Fibroblast of skin of scalp (primary cell): Measurements from ENCODE around the gene GPATCH2.
A peak's percentile ranks its signal among the peaks of the same experiment; 100 is the strongest.
"Not testable (repeated sequence)": the region's sequence is repeated elsewhere in the genome, so short reads cannot be mapped to it uniquely, and the experiment has no call there.

Source experiments
- DNase-seq: peaks from one replicate; pipeline ENCODE4 v3.0.0-alpha.2; 2013

The GPATCH2 gene

DNA sequence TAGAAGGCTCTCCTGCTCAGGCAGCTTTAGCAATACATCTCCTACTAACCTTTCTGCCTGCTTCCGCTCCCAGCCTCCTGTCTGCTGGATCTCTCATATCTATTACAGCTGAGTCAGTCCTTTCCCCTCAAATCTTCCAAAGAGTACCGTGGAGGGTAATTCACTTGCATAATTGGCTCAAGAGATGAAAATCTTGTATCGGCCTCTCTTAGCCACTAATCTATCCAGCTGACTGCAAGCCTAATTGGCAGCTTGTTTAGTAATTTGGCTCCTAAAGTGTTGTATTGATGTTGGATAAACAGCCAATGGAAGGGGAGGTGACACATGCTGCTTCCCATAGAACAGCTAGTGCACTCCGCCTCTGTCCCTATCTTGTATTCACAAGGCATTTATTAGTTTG lies 195.7 kb downstream of the GPATCH2 start:
- DNase-seq: no peak

DNA sequence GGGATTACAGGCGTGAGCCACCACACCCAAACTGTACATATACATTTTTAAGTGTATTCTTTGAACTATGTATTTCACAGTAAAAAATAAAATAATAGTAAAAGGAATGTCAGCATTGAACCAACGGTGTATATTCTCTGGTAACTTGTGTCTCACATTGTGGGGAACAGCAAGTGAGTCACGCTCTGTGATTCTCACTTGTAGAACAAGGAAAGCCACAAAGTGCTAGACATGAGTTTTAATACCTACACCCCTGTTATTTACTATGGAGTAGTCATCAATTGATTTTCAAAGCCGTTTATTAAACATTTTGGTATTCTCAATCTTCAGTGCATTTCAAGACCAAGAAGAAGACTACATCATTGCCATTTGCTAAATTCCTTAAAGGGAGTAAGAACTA lies 197.2 kb downstream of the GPATCH2 start:
- no peak for DNase-seq

DNA sequence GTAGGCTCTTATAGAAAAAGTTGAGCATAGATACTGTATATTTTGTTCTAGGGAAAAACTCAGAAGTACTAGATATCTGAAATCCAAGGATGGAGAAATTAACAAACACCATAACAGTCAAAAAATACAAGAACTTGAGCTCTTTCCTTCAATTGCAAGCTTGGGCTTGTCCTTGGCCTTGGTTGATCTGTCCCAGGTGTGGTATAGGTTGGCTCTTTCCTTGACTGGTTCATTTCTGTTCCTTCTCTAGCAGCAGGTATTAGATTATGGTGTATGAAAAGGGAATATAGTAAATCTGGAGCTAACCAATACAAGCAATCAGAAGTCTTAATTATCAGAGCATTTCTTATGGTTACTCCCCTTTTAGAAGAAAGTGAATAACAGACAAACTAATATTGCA lies 198.6 kb downstream of the GPATCH2 start:
- DNase-seq: no peak

DNA sequence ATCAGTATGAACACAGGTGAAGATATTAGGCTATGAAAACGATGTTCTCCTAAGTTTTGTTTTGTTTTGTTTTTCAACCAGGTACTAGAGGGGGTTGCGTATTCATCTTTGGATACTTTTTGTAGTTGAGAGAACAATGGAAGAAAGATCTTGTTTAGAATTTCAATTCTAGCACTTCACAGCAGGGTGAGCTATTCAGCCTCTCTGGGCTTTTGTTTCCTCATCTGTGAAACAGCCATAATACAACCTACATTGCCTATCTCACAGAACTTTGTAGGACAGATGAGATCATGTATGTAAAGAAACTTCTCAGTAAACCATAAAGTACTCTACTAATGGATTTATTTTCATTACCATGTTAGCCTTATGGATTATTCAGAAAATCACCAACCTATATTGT lies 199.5 kb downstream of the GPATCH2 start:
- no peak for DNase-seq

DNA sequence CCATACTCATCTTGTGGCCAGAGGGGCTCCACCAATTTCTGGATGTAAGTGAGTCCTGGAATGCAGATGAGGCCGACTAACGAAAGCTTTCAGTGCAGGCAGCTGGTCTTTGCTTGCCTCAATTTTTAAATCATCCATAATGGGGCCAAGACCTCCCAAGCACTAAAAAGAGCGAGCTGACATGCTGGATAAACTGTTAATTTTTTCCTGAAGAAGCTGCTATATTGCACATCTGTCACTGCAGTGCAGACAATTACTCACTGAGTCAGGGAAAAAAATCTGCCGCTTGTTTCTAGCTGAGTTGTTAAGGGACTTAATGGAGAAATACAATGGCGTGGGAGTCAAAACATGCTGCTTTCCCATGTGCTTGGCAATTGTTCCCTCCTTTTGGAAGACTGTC lies 205.5 kb downstream of the GPATCH2 start:
- peak; percentile 7 for DNase-seq

DNA sequence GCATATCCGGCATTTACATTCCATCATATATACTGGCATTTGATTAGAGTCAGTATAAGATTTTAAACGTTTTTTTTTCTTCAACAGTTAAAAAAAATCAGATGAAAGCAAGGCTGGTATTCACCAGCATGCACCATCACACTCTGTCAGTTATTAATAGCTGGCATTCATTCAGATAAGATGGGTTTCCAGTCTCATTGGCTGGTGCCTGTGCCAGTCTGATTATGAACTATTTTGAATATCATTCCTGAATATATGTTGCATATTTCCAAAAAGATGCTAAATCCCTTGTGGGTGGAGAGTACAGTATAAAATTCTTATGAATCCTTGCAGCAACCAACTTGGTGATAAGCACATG lies 211.7 kb downstream of the GPATCH2 start:
- no peak for DNase-seq

DNA sequence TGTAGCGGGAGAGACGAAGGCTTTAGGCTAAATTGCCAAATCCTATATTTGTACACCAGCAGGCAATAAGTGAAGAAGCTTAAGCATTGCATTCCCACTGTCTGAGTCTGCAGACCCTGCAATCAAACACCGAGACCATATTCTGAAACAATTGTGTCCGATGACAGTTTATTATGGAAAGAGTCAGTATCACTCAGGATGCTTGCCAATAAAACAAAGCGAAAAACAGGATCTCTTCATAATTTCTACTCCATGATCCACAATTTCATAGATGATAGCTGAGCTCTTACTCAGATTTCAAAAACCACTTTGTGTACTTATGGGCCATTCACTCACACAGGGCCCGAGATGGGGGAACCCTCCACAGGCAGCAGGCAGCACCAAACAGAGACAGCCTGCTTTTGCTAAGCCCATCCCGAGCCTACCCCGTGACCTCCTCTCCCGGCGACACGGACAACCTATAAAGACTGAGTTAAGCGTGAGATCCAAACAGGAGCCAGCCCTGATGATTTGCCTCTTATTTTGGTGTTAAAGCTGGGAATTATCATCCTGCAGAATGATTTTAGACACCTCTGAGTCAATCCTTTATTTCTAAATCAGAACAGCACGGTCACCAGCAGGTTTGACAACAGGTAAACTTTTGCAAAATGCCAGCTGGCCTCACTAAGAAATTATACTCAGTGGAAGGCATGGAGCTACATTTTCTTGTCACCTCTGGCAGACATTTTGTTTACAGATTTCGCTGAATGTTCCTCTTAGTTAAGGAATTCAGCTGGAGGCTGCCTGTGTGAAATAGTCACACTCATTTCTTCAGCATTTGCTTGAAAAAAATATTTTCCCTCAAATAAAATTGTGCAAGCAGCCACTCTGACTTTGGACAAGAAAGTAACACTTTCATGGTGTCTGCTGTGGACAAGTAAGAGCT lies 212.4 kb downstream of the GPATCH2 start:
- no peak for DNase-seq

DNA sequence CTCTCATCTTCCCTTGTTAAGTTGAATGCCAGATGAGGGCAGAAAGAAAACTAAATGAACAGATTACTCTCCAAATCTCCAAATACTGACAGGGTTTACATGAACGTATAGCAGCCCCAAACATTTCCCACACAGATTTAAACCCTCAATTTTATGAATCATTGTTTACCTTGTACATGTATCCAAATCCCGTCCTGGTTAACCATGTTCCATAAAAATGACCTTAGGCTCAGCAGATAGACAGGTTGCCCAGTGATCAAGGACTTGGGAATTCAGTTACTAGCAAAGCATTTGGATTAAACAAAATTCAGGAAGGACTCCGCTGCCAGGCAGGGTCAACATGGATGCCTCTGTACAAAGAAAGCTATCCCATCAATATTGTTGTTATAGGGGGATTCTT lies 213.5 kb downstream of the GPATCH2 start:
- DNase-seq: no peak

DNA sequence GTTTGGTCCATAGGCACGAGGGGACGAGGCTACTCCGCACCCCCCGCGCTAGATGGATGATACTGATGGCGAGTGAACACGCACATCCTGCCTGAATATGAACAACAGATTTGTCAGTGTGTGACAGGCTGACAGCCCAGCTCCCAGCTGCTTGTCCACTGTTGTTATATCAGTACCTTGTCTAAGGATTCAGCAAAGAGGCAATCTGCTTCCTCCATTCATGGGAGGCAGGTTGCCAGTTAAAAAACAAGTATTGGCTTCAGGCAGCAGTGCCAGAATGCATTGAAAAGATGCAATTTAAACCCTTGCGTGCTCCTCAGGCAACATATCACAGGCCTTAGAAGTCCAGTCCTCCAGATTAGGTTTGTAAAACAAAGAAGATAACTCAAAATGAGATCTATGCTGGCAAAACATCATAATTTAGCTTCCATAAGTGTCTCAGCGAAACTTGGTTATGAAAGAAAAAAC lies 223.3 kb downstream of the GPATCH2 start:
- no peak for DNase-seq

DNA sequence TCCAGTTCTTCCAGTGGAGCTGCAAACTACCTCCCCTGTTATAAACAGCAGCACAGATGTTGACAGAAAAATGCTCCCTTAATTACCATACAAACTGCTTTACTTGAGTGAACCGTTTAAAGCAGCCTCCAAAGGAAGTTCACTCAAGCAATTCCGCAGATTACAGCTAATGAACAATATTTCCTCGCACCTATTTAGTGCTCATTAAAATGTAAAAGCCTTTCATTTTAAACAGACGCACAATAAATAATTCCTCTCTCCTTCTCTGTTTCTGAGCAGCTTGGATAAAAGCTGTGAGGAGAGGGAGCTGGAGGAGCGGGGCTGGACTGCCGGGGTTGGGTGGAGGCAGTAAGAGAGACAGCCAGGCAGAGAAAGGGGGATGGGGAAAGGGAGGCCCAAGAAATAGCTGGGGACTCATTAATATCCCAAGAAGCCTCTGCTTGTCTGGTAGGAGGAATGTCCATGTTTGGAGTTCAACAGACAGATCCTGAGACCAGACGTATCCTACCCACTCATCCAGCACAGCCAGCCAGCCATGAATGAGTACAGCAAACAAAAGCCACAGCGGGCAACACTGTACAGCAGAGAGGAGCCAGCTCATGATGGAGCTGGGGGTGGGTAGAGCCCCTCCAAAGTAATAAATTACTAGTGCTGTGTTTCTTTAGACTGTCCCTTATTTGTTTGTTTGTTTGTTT lies 227.7 kb downstream of the GPATCH2 start:
- DNase-seq: no peak

DNA sequence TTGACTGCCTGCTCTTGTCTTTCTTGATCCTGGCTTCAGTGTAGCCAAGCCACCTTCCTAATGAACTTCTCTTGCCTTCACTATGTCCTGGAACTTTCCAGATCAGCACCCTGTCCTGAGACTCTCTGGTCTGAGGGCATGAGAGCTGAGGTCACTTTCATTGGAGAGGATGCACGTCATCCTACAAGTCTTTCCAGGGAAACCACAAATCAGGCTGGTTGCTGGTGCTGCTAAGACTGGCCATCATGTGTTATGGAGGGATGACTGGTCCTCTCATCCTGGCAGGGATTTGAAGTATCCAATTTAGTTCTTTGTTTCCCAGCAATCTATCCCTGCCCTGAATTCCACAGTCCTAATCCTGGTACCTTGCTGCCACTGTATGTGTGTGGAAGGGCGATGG lies 228.6 kb downstream of the GPATCH2 start:
- no peak for DNase-seq

DNA sequence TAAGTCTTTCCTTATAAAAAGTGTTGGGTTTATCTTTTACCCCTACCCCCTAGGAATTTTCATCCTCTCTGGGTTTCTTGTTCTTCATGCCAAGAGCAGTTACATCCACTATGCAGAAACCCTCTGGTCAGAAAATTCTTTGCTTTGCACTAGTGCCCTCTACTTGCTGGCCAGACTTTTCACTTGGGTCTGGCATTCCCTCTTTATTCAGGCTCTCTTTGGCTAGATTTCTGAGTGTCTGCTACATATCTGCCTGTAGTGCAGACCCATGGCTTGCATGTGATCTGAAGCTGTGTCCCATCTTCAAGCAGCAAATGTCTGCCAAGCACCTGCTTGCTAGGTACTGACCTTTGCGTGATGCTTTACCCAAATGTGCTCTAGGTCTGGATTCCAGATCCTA lies 237.0 kb downstream of the GPATCH2 start:
- no peak for DNase-seq

DNA sequence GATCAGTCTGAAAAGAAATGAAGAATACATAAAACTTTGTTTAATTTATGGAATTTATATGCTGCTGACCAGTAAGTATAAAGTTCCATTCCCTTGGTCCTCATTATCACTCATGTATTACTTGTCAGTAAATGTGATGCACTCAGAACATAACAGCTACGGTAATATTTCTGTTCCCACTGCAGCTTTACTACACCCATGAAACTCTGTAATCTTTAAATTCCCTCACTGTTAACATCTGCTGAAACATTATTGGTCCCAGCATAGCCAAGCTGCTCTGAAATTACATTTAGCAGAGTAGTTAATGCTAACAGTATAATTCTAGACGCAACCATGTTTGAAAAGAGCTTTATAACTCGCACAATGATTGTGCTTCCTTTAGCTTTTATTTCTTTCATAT lies 238.4 kb downstream of the GPATCH2 start:
- DNase-seq: no peak

DNA sequence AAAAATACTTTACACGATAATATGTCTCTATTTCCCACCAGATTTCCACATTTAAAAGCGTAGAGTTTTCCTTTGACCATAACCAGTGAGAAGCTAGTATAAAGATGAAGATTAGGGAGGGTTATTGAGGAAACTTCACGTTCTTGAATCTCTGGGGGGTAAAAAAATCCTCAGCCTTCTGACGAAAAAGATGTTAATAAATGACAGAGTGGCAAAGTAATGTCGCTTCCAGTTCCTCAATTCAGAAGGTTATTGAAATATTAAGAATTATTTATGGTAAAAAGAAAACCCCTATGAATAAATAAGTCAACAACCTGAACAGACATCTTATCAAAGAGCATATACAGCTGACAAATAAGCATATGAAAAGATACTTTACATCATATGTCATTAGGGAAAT lies 241.0 kb downstream of the GPATCH2 start:
- DNase-seq: no peak

DNA sequence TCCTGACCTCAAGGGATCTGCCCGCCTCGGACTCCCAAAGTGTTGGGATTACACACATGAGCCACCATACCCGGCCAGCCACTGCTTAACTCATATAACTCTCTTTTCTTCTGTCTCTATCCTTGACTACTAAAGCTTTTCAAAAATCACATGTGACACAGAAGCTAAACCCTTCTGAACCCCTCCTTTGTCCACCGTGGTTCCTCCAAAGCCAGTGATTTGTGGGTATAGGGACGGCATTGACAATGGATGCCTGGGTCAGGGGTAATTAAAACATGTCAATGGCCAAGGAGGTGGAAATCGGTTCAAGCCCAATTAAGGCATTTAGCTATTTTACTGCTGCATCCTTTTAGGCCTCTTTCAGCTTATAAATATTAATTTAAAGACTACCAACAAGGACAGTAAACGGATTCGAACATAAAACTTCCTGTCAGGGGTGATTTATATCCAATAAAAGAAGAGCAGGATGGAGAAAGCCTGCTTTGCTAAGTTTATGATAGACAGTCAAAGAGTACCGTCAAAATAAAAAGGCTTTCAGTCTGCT lies 242.3 kb downstream of the GPATCH2 start:
- DNase-seq: no peak

DNA sequence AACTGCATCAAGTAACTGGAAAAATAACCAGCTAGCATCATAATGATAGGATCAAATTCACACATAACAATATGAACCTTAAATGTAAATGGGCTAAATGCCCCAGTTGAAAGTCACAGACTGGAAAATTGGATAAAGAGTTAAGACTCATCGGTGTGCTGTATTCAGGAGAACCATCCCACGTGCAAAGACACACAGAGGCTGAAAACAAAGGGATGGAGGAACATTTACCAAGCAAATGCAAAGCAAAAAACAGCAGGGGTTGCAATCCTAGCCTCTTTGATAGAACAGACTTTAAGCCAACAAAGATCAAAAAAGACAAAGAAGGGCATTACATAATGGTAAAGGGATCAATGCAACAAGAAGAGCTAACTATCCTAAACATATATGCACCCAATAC lies 249.1 kb downstream of the GPATCH2 start:
- DNase-seq: not testable (repeated sequence)

DNA sequence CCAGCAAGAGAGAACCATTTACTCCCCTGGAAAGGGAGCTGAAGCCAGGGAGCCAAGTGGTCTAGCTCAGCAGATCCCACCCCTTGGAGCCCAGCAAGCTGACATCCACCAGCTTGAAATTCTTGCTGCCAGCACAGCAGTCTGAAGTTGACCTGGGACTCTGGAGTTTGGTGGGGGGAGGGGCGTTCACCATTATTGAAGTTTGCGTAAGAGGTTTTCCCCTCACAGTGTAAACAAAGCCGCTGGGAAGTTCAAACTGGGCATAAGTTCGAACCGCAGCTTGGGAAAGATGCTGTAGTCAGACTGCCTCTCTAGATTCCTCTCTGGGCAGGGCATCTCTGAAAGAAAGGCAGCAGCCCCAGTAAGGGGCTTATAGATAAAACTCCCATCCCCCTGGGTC lies 251.1 kb downstream of the GPATCH2 start:
- DNase-seq: not testable (repeated sequence)

DNA sequence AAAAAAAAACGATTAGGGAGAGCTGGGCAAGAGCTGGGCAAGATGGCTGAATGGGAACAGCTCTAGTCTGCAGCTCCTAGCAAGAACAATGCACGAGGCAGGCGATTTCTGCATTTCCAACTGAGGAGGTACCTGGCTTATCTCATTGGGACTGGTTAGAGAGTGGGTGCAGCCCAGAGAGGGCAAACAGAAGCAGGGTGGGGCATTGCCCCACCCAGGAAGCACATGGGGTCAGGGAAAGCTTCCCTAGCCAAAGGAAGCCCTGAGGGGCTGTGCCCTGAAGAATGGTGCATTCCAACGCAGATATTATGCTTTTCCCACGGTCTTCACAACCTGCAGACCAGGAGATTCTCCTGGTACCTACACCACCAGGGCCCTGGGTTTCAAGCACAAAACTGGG lies 251.6 kb downstream of the GPATCH2 start:
- no peak for DNase-seq
